Left ventricle myocardium inferior (tissue), 1 donor: Measurements from ENCODE around the gene RAX2. TPM values are rescaled to one million over a fixed set of nuclear protein-coding genes. Genes with fewer than 3 reads are reported as not detected.

Experiments
- DNase-seq: peaks from one replicate; pipeline ENCODE4 v3.0.0-alpha.2; 2020
- H3K27ac ChIP-seq: fragments of 200-600 bp; replicated peaks from 2 replicates; pipeline ENCODE4 v1.8.0; 2021
- H3K27me3 ChIP-seq: fragments of 200-600 bp; 2 replicates; pipeline ENCODE4 v1.8.0; 2021; ENCODE audit warnings: low read depth
- H3K36me3 ChIP-seq: fragments of 200-600 bp; 2 replicates; pipeline ENCODE4 v1.8.0; 2021
- H3K4me1 ChIP-seq: fragments of 200-600 bp; 2 replicates; pipeline ENCODE4 v1.8.0; 2021
- H3K4me3 ChIP-seq: fragments of 200-600 bp; 2 replicates; pipeline ENCODE4 v1.8.0; 2021; ENCODE audit warnings: mild to moderate bottlenecking, moderate library complexity
- H3K9me3 ChIP-seq: fragments of 200-600 bp; replicated peaks from 2 replicates; pipeline ENCODE4 v1.8.0; 2021
- intact Hi-C: fragments of 100-400 bp; cut with micrococcal nuclease; formaldehyde crosslinking; loops from one replicate; pipeline ENCODE4 v1.11.0; 2022
- total RNA-seq: library from RNA; stranded (reverse); fragmentation: NEBNext Ultra II Directional; extraction: Animal tissue kit (Norgen Biotek cat#: 25700); gene quantifications from one replicate; pipeline ENCODE4 v1.2.1, GENCODE V29; 2021
- TF ChIP-seq, protein P1 (sequence below): fragments of 200-600 bp; IDR thresholded peaks from 2 replicates; pipeline ENCODE4 v1.8.0; 2021; ENCODE audit warnings: antibody characterized with exemption, mild to moderate bottlenecking, borderline replicate concordance
- donor health status: DM: no; HTN: yes; CAD: no; lungs with severe emphysema.

The RAX2 gene
- total RNA-seq, 1 donor from 2014 or later, result not detected

DNA sequence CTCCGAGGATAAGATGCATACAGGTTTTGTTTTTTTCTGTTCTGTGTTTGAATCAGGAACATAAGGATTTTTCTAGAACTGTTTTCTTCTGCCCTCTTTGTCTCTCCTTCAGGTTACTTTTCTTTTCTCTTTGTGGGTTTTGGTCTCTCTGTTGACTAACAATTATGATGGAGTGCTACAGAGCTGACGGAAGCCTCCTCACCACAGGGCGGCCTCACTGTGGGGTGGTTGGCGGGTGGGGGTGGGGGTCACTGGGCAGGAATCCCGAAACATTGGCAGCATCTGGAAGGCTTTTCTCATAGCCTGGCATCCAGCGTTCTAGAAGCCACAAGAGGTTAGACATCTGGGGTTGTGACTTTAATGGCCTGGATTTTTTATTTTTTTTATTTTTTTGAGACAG lies 26.1 kb upstream of the RAX2 start:
- intact Hi-C loops, result no loop called here
- Histone ChIP-seq H3K27me3 (peaks cover 52% of the 10 kb centered on the region), H3K4me3 (no peak overlapping the region), H3K9me3 (peaks cover 16% of the 10 kb centered on the region), H3K36me3 (no peaks in the 10 kb centered on the region), H3K27ac (no peak overlapping the region), H3K4me1 (peaks cover 12% of the 10 kb centered on the region)
- TF ChIP-seq, protein P1, sequence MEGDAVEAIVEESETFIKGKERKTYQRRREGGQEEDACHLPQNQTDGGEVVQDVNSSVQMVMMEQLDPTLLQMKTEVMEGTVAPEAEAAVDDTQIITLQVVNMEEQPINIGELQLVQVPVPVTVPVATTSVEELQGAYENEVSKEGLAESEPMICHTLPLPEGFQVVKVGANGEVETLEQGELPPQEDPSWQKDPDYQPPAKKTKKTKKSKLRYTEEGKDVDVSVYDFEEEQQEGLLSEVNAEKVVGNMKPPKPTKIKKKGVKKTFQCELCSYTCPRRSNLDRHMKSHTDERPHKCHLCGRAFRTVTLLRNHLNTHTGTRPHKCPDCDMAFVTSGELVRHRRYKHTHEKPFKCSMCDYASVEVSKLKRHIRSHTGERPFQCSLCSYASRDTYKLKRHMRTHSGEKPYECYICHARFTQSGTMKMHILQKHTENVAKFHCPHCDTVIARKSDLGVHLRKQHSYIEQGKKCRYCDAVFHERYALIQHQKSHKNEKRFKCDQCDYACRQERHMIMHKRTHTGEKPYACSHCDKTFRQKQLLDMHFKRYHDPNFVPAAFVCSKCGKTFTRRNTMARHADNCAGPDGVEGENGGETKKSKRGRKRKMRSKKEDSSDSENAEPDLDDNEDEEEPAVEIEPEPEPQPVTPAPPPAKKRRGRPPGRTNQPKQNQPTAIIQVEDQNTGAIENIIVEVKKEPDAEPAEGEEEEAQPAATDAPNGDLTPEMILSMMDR, result no peak
- no peak for DNase-seq

DNA sequence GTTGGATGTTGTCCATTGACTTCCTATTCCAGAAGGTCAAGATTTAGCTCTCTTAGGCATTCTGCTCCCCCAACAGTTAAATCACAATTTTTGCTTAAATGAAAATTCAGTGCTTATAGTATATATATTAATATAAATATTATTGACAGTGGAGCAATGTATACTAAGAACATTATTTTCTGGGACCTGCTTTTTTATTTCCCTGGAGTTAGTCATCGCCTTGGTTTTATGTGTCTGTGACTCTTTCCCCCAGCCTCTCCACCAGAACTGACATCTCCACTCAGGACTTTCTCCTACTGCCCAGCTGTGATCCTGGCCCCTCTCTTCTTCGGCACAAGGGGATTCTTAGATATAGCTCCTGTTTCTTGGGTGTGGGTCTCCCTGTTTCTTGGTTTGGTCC lies 24.3 kb upstream of the RAX2 start:
- TF ChIP-seq, protein P1, result no peak
- no peak overlapping the region for H3K27ac ChIP-seq
- peaks cover 4% of the 10 kb centered on the region for H3K4me1 ChIP-seq
- DNase-seq, result no peak
- intact Hi-C loops, result no loop called here
- peaks cover 16% of the 10 kb centered on the region for H3K9me3 ChIP-seq
- no peak overlapping the region for H3K4me3 ChIP-seq
- peaks cover 34% of the 10 kb centered on the region for H3K27me3 ChIP-seq
- H3K36me3 ChIP-seq, result no peaks in the 10 kb centered on the region

DNA sequence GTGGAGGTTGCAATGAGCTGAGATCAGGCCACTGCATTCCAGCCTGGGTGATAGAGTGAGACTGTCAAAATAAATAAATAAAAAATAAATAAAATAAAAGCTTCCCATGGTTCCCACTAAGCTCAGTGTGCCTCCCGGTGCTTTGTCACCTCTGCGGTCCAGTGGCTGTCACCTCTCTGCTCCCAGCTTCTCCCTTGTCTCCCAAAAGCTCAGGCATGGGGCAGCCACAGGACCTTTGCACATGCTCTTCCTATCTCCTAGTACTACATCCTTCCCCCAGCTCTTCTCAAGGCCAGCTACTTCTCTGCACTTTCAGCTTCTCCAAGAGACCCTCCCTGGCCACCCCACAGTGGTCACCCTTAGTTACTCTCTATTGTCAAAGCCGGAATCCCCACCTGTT lies 21.8 kb upstream of the RAX2 start:
- TF ChIP-seq, protein P1, result no peak
- intact Hi-C loops, result no loop called here
- no peak for DNase-seq

DNA sequence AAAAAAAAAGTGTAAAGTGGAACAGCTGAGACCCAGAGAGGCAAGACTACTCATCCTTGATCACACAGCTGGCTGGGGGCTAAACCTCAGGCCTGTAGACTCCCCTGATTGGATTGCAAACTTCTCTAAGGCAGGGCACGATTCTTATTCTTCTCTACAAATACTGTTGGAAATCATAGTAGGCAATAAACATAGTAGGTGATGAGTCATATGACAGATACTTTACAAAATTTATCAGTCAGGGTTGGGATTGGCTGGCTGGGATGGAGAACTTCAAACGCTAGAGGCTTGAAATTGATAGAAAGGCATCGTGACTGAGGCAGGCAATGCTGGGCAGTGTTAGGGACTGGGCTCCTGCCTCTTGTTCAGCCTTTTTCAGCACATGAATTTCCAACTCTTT lies 20.1 kb upstream of the RAX2 start:
- intact Hi-C loops, result no loop called here
- Histone ChIP-seq H3K9me3 (peaks cover 21% of the 10 kb centered on the region), H3K27ac (no peak overlapping the region), H3K27me3 (peaks cover 37% of the 10 kb centered on the region), H3K4me1 (no peaks in the 10 kb centered on the region), H3K36me3 (no peaks in the 10 kb centered on the region), H3K4me3 (no peak overlapping the region)
- TF ChIP-seq, protein P1, result no peak
- no peak for DNase-seq

More for the DNA sequence above, 21.8 kb upstream of the RAX2 start:
- no peak overlapping the region for H3K4me3 ChIP-seq
- no peaks in the 10 kb centered on the region for H3K4me1 ChIP-seq
- H3K36me3 ChIP-seq, result no peaks in the 10 kb centered on the region
- no peak overlapping the region for H3K27ac ChIP-seq
- H3K9me3 ChIP-seq, result peaks cover 22% of the 10 kb centered on the region
- peaks cover 33% of the 10 kb centered on the region for H3K27me3 ChIP-seq

DNA sequence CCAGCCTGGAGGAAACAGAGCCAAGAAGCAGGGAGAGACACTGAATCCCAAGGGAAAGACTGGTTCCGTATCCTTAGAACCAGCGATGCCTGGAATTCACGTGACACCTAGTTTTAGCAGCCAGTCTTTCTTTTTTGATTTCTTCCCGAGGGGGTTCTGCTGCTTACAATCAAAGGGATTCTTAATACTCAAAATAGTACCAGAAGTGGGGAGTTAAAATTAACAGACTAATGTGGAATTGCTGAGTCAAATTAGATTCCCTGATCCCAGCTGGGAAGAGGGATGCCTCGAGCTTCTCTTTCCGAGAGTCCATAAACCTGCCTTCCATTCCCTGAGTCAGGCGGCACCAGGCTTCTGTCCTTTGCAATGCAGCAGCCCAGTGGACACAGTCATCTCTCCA lies 18.9 kb upstream of the RAX2 start:
- no peaks in the 10 kb centered on the region for H3K36me3 ChIP-seq
- intact Hi-C loops, result no loop called here
- TF ChIP-seq, protein P1, result no peak
- no peak overlapping the region for H3K4me3 ChIP-seq
- no peak for DNase-seq
- peaks cover 2% of the 10 kb centered on the region for H3K4me1 ChIP-seq
- peaks cover 9% of the 10 kb centered on the region for H3K9me3 ChIP-seq
- H3K27ac ChIP-seq, result no peak overlapping the region
- H3K27me3 ChIP-seq, result peaks cover 49% of the 10 kb centered on the region

DNA sequence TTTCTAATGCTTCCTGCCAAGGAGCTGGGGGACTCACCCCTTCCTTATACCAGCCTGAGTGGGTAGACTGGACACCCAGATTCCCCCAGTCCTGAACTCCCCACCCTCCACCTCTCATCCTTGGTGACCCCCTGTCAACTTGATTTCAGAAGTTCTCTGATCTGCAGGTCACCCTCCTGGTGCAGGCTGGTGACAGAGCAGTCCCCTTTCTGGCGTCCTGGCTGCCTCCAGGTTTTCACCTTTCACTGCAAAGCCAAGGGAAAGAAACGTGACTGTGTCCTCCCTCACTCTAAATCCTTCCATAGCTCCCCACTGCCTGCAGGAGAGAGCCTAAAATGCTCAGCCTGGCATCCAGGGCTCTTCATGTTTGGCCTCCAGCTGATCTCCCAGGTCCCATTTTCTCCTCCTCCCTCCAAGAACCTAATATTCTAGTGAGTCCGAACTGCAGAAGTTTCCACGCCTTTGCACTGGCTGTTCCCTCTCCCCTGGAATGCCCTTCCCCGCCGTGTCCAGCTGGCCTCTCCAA lies 18.2 kb upstream of the RAX2 start:
- Histone ChIP-seq H3K36me3 (no peaks in the 10 kb centered on the region), H3K27me3 (peaks cover 56% of the 10 kb centered on the region), H3K27ac (no peak overlapping the region), H3K4me3 (no peak overlapping the region), H3K4me1 (peaks cover 8% of the 10 kb centered on the region), H3K9me3 (peaks cover 6% of the 10 kb centered on the region)
- TF ChIP-seq, protein P1, result no peak
- intact Hi-C loops, result no loop called here
- DNase-seq, result no peak
